Measurements from ENCODE around the gene NDC1. TPM values are rescaled to one million over a fixed set of nuclear protein-coding genes. Genes with fewer than 3 reads are reported as not detected.
"Not testable (repeated sequence)": the region's sequence is repeated elsewhere in the genome, so short reads cannot be mapped to it uniquely, and the experiment has no call there.

The NDC1 gene, protein sequence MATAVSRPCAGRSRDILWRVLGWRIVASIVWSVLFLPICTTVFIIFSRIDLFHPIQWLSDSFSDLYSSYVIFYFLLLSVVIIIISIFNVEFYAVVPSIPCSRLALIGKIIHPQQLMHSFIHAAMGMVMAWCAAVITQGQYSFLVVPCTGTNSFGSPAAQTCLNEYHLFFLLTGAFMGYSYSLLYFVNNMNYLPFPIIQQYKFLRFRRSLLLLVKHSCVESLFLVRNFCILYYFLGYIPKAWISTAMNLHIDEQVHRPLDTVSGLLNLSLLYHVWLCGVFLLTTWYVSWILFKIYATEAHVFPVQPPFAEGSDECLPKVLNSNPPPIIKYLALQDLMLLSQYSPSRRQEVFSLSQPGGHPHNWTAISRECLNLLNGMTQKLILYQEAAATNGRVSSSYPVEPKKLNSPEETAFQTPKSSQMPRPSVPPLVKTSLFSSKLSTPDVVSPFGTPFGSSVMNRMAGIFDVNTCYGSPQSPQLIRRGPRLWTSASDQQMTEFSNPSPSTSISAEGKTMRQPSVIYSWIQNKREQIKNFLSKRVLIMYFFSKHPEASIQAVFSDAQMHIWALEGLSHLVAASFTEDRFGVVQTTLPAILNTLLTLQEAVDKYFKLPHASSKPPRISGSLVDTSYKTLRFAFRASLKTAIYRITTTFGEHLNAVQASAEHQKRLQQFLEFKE
- 14.6 TPM for total RNA-seq

DNA sequence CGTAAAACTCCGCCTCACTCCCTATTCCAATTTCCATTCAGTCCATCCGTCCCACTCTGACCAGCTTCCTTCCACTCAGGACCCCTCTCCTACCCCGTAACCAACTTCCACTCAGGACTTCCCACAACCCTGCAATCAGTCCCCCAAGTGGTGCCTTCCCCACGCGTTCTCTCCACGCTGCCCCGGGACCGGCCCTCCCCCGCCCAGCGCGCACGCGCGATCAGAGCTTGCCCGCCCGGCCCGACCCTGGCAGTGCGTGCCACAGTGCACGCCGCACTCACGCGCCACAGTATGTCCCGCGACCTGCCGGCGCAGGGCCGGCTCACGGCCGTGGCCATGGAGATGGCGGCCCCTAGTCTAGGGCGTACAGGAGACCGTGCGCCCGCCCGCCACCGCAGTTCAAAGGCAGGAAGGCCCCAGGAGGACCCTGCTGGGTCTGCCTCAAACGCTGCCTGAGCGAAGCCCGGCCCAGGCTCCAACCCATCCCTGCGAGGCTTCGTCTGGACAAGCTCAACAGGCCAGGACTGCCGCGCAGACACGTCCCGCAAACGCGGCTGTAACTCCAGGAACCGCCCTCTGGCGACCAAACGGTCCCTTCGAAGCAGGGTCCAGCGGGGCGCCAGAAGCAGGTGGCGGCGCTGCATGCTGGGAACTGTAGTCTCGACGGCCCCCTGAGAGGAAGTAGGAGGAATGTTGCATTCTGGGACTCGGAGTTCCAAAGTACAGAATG is at the start of gene NDC1:
NDC1 (minus strand) TSS at position 373 of the 730 bp plus-strand sequence; CDS start at position 338, 35 bp downstream.
- H3K9ac ChIP-seq (ENCODE audit: low read depth in 1 of 3, low read length in 3 of 3): peak within 1 kb of the TSS; percentile 90 to 99 (median 97)
- H3K9me3 ChIP-seq (ENCODE audit: control insufficient read depth in 3 of 3, low read length in 3 of 3): no peaks in the 10 kb centered on the region
- H3K27me3 ChIP-seq (ENCODE audit: control insufficient read depth in 3 of 3, insufficient read depth in 3 of 3, low read length in 3 of 3): no peaks in the 10 kb centered on the region

DNA sequence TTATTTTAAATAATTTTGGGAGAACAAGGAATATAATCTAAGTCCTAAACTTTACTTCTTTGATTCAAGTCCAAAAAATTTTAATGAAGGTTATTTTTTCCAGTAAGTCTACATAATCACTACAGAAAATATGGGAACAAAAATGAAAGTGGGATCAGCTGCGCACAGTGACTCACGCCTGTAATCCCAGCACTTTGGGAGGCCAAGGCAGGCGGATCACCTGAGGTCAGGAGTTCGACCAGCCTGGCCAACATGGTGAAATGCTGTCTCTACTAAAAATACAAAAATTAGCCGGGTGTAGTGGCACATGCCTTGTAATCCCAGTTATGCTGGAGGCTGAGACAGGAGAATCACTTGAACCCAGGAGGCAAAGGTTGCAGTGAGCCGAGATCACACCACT is 45.5 kb upstream of the NDC1 start:
- not testable (repeated sequence) for H3K9ac ChIP-seq (ENCODE audit: low read depth in 1 of 3, low read length in 3 of 3); H3K27ac ChIP-seq (ENCODE audit: low read depth, low read length); H3K4me3 ChIP-seq (ENCODE audit: low read length in 3 of 3); H3K27me3 ChIP-seq (ENCODE audit: control insufficient read depth in 3 of 3, insufficient read depth in 3 of 3, low read length in 3 of 3); H3K9me3 ChIP-seq (ENCODE audit: control insufficient read depth in 3 of 3, low read length in 3 of 3); H3K4me1 ChIP-seq (ENCODE audit: control insufficient read depth in 3 of 3, insufficient read depth in 3 of 3, low read length in 3 of 3)
- peaks cover 18 to 34% (median 29%) of the 10 kb centered on the region in 3 donors for H3K36me3 ChIP-seq (ENCODE audit: control insufficient read depth in 3 of 3, insufficient read depth in 3 of 3, low read length in 3 of 3)

More for the DNA sequence above, at the start of gene NDC1:
- H3K4me1 ChIP-seq (ENCODE audit: control insufficient read depth in 3 of 3, insufficient read depth in 3 of 3, low read length in 3 of 3): peaks cover 5 to 10% (median 8%) of the 10 kb centered on the region in 3 donors
- H3K36me3 ChIP-seq (ENCODE audit: control insufficient read depth in 3 of 3, insufficient read depth in 3 of 3, low read length in 3 of 3): no peaks in the 10 kb centered on the region
- peak within 1 kb of the TSS; percentile 95 for H3K27ac ChIP-seq (ENCODE audit: low read depth, low read length)
- peak within 1 kb of the TSS; percentile 84 to 99 (median 96) for H3K4me3 ChIP-seq (ENCODE audit: low read length in 3 of 3)

DNA sequence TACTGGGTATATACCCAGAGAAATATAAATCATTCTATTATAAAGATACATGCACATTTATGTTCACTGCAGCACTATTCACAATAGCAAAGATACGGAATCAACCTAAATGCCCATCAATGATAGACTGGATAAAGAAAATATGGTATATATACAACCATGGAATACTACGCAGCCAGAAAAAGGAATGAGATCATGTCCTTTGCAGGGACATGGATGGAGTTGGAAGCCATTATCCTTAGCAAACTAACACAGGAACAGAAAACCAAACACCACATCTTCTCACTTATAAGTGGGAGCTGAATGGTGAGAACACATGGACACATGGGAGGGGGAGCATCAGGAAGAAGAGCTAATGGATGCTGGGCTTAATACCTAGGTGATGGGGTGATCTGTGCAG is 43.8 kb upstream of the NDC1 start:
- not testable (repeated sequence) for H3K4me3 ChIP-seq (ENCODE audit: low read length in 3 of 3); H3K4me1 ChIP-seq (ENCODE audit: control insufficient read depth in 3 of 3, insufficient read depth in 3 of 3, low read length in 3 of 3); H3K9ac ChIP-seq (ENCODE audit: low read depth in 1 of 3, low read length in 3 of 3); H3K27me3 ChIP-seq (ENCODE audit: control insufficient read depth in 3 of 3, insufficient read depth in 3 of 3, low read length in 3 of 3); H3K9me3 ChIP-seq (ENCODE audit: control insufficient read depth in 3 of 3, low read length in 3 of 3); H3K27ac ChIP-seq (ENCODE audit: low read depth, low read length)
- peaks cover 23 to 39% (median 34%) of the 10 kb centered on the region in 3 donors for H3K36me3 ChIP-seq (ENCODE audit: control insufficient read depth in 3 of 3, insufficient read depth in 3 of 3, low read length in 3 of 3)

DNA sequence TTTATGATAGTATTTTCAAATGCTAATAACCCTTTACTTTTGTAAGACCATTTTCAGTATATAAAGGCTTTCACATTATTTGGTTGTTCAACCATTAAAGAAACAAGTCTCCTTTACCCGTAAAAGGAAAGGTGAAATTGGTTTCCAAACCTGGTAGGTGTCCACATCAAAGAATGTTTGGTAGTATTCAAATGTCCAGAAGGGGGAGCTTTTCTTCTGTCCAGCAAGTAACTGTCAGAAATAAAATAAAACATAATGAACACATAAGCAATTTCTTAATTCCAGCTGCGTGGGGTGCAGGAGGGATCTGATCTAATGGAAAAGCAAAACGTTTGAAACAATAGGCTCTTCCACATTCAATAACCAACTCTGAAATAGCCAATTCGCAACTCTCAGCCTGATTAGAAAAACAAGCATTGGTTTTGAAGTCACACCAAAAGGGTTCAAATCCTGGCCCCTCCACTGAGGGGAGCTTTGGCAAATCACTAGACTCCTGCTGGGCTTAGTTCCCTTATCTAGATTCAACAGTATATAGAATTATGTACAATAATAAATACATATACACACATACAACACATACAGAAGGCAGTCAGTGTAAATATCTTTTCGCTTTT is 40.5 kb upstream of the NDC1 start:
- H3K9me3 ChIP-seq (ENCODE audit: control insufficient read depth in 3 of 3, low read length in 3 of 3): no peaks in the 10 kb centered on the region
- H3K4me1 ChIP-seq (ENCODE audit: control insufficient read depth in 3 of 3, insufficient read depth in 3 of 3, low read length in 3 of 3): no peaks in the 10 kb centered on the region
- no peak overlapping the region for H3K9ac ChIP-seq (ENCODE audit: low read depth in 1 of 3, low read length in 3 of 3)
- no peak overlapping the region for H3K4me3 ChIP-seq (ENCODE audit: low read length in 3 of 3)
- H3K27ac ChIP-seq (ENCODE audit: low read depth, low read length): no peak overlapping the region
- H3K36me3 ChIP-seq (ENCODE audit: control insufficient read depth in 3 of 3, insufficient read depth in 3 of 3, low read length in 3 of 3): peaks cover 19 to 40% (median 39%) of the 10 kb centered on the region in 3 donors
- H3K27me3 ChIP-seq (ENCODE audit: control insufficient read depth in 3 of 3, insufficient read depth in 3 of 3, low read length in 3 of 3): no peaks in the 10 kb centered on the region

DNA sequence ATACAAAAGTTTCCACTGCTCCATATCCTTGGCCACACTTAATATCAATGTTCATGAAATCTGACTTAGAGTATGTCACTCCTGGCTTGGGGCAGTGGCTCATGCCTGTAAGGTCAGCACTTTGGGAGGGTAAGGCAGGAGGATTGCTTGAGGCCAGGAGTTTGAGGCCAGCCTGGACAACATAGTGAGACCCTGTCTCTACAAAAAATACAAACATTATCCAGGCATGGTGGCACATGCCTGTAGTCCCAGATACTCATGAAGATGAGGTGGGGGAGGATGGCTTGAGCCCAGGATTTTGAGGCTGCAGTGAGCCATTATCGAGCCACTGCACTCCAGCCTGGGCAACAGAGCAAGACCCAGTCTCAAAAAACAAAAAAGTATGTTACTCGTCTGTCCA is 37.1 kb upstream of the NDC1 start:
- not testable (repeated sequence) for H3K9ac ChIP-seq (ENCODE audit: low read depth in 1 of 3, low read length in 3 of 3); H3K4me1 ChIP-seq (ENCODE audit: control insufficient read depth in 3 of 3, insufficient read depth in 3 of 3, low read length in 3 of 3); H3K9me3 ChIP-seq (ENCODE audit: control insufficient read depth in 3 of 3, low read length in 3 of 3); H3K27ac ChIP-seq (ENCODE audit: low read depth, low read length); H3K4me3 ChIP-seq (ENCODE audit: low read length in 3 of 3); H3K27me3 ChIP-seq (ENCODE audit: control insufficient read depth in 3 of 3, insufficient read depth in 3 of 3, low read length in 3 of 3)
- peaks cover 21 to 50% (median 43%) of the 10 kb centered on the region in 3 donors for H3K36me3 ChIP-seq (ENCODE audit: control insufficient read depth in 3 of 3, insufficient read depth in 3 of 3, low read length in 3 of 3)

DNA sequence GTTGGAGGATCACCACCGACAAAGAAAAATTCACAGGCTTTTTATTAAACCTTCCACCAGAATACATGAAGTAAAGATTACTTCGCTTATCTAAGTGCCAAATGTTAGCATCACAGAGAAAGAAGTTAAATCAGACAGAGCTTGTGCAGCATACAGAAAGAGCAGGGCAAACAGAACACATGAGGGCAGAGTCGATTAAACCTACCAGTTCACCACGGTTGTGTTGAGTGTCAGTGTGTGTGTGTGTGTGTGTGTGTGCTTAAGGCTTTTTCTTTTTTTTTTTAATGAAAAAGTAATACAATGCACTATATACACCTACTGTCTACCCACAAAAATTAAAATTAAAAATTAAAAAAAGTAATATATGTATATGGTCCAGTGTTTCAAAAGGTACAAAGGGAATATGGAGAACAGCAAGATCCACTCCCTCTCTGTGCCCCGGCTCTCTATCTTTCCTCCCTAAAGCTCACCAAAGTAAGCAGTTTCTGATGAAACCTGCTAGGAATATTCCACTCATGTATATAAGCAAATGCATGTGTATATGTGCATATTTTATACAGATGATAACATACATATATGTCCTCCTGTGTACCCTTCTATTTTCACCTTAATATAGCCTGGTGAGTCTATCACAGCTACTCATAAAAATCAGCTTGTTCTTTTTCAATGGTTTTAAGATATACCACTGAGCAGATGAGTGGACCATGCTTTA is 33.8 kb upstream of the NDC1 start:
- Histone ChIP-seq H3K4me1 (ENCODE audit: control insufficient read depth in 3 of 3, insufficient read depth in 3 of 3, low read length in 3 of 3) (no peaks in the 10 kb centered on the region), H3K27me3 (ENCODE audit: control insufficient read depth in 3 of 3, insufficient read depth in 3 of 3, low read length in 3 of 3) (no peaks in the 10 kb centered on the region), H3K9ac (ENCODE audit: low read depth in 1 of 3, low read length in 3 of 3) (no peak overlapping the region), H3K36me3 (ENCODE audit: control insufficient read depth in 3 of 3, insufficient read depth in 3 of 3, low read length in 3 of 3) (peaks cover 17 to 46% (median 44%) of the 10 kb centered on the region in 3 donors), H3K4me3 (ENCODE audit: low read length in 3 of 3) (no peak overlapping the region), H3K27ac (ENCODE audit: low read depth, low read length) (no peak overlapping the region), H3K9me3 (ENCODE audit: control insufficient read depth in 3 of 3, low read length in 3 of 3) (no peaks in the 10 kb centered on the region)

DNA sequence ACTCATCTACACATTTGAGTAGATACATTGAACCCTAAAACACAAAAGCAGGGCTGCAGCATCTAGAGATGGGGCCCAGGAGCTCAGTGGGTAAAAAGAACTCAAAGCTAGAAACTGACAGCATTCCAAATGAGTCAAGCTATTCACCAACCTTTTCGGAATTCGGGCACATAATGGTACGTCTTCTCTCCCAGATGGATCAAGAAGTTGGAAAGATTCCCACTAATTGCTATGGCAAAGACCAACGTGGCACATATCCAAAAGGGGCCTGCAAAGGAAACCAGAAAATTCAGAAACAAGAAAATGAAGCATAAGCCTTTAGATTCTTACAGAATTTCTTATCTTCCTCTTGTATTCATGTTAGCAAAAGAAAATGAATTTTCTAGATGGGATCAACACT is 33.1 kb upstream of the NDC1 start:
- H3K4me3 ChIP-seq (ENCODE audit: low read length in 3 of 3): no peak overlapping the region
- no peak overlapping the region for H3K9ac ChIP-seq (ENCODE audit: low read depth in 1 of 3, low read length in 3 of 3)
- H3K4me1 ChIP-seq (ENCODE audit: control insufficient read depth in 3 of 3, insufficient read depth in 3 of 3, low read length in 3 of 3): no peaks in the 10 kb centered on the region
- H3K27me3 ChIP-seq (ENCODE audit: control insufficient read depth in 3 of 3, insufficient read depth in 3 of 3, low read length in 3 of 3): no peaks in the 10 kb centered on the region
- H3K27ac ChIP-seq (ENCODE audit: low read depth, low read length): no peak overlapping the region
- H3K9me3 ChIP-seq (ENCODE audit: control insufficient read depth in 3 of 3, low read length in 3 of 3): no peaks in the 10 kb centered on the region
- peaks cover 20 to 47% (median 43%) of the 10 kb centered on the region in 3 donors for H3K36me3 ChIP-seq (ENCODE audit: control insufficient read depth in 3 of 3, insufficient read depth in 3 of 3, low read length in 3 of 3)

DNA sequence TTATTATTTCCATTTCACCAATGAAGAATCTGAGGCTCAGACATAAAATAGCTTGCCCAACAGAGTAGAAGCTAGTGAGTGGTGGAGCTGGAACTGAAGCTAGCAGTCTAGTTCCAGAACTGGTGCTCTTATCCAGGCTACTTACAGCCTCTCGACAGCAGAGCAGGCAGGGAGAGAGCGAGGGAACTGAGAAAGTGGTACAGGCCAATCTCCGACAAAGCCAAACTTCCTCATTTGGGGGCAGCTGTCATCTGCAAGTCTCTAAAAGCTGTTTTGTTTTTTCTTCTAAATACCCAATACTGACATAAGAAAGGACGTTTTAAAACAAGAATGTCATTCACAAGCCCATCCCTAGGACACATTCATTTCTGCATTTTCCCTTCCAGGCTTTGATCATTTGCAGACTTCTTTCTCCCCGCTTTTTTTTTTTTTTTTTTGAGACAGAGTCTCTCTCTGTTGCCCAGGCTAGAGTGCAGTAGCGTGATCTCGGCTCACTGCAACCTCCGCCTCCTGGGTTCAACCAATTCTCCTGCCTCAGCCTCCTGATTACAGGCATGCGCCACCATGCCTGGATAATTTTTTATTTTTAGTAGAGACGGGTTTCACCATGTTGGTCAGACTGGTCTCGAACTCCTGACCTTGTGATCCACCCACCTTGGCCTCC is 31.5 kb upstream of the NDC1 start:
- Histone ChIP-seq H3K4me3 (ENCODE audit: low read length in 3 of 3) (no peak overlapping the region), H3K36me3 (ENCODE audit: control insufficient read depth in 3 of 3, insufficient read depth in 3 of 3, low read length in 3 of 3) (peaks cover 16 to 46% (median 43%) of the 10 kb centered on the region in 3 donors), H3K27me3 (ENCODE audit: control insufficient read depth in 3 of 3, insufficient read depth in 3 of 3, low read length in 3 of 3) (no peaks in the 10 kb centered on the region), H3K4me1 (ENCODE audit: control insufficient read depth in 3 of 3, insufficient read depth in 3 of 3, low read length in 3 of 3) (no peaks in the 10 kb centered on the region), H3K27ac (ENCODE audit: low read depth, low read length) (no peak overlapping the region), H3K9ac (ENCODE audit: low read depth in 1 of 3, low read length in 3 of 3) (no peak overlapping the region), H3K9me3 (ENCODE audit: control insufficient read depth in 3 of 3, low read length in 3 of 3) (no peaks in the 10 kb centered on the region)

DNA sequence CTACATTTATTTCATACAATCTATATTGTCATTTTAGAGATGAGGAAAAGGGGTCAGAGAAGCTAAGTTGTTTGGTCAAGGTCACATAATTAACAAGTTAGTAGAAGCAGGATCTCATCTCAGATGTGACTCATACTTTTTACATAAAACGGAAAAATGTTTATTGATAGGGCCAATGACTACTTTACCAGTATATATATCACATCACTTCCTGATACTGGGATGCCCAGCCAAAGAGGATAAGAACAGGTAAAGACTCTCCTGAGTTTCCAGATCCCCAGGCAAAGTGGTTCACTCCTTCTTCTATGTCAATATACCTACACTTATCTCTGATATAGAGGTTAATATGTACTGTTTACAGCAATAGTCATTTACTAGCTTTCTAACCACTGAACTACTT is 30.5 kb upstream of the NDC1 start:
- Histone ChIP-seq H3K9ac (ENCODE audit: low read depth in 1 of 3, low read length in 3 of 3) (no peak overlapping the region), H3K4me1 (ENCODE audit: control insufficient read depth in 3 of 3, insufficient read depth in 3 of 3, low read length in 3 of 3) (no peaks in the 10 kb centered on the region), H3K36me3 (ENCODE audit: control insufficient read depth in 3 of 3, insufficient read depth in 3 of 3, low read length in 3 of 3) (peaks cover 16 to 53% (median 43%) of the 10 kb centered on the region in 3 donors), H3K4me3 (ENCODE audit: low read length in 3 of 3) (no peak overlapping the region), H3K27me3 (ENCODE audit: control insufficient read depth in 3 of 3, insufficient read depth in 3 of 3, low read length in 3 of 3) (no peaks in the 10 kb centered on the region), H3K9me3 (ENCODE audit: control insufficient read depth in 3 of 3, low read length in 3 of 3) (no peaks in the 10 kb centered on the region), H3K27ac (ENCODE audit: low read depth, low read length) (no peak overlapping the region)

Data from skeletal muscle tissue (tissue), 4 donors.